SJCRH30 (cell line): ENCODE data around the gene POLE. TPM values are rescaled to one million over a fixed set of nuclear protein-coding genes. Genes with fewer than 3 reads are reported as not detected.
A peak's percentile ranks its signal among the peaks of the same experiment; 100 is the strongest.

ENCODE experiments used
- DNase-seq, 2 experiments: peaks; one replicate each; pipeline ENCODE4 v3.0.0-alpha.2; 2015 to 2020
- H3K27ac ChIP-seq: fragments of 250-450 bp; sonication (Bioruptor Pico); 2 replicates; pipeline ENCODE4 v1.5.1; 2020; ENCODE audit warnings: mild to moderate bottlenecking, moderate library complexity
- H3K27me3 ChIP-seq: fragments of 250-450 bp; sonication (Bioruptor Pico); 2 replicates; pipeline ENCODE4 v1.5.1; 2020; ENCODE audit warnings: mild to moderate bottlenecking, moderate library complexity
- H3K36me3 ChIP-seq: fragments of 250-450 bp; sonication (Bioruptor Pico); 2 replicates; pipeline ENCODE4 v1.5.1; 2020; ENCODE audit warnings: mild to moderate bottlenecking, moderate library complexity
- H3K4me1 ChIP-seq: fragments of 250-450 bp; sonication (Bioruptor Pico); 2 replicates; pipeline ENCODE4 v1.5.1; 2020; ENCODE audit warnings: mild to moderate bottlenecking, moderate library complexity
- H3K4me3 ChIP-seq: fragments of 250-450 bp; sonication (Bioruptor Pico); 2 replicates; pipeline ENCODE4 v1.5.1; 2020; ENCODE audit warnings: mild to moderate bottlenecking, moderate library complexity
- H3K9me3 ChIP-seq: fragments of 250-450 bp; sonication (Bioruptor Pico); replicated peaks from 2 replicates; pipeline ENCODE4 v1.5.1; 2020; ENCODE audit warnings: mild to moderate bottlenecking, moderate library complexity
- total RNA-seq: library from RNA; depleted of rRNA; stranded (reverse); fragments of >200 nt; shearing (Covaris generic); gene quantifications from 2 replicates; pipeline ENCODE4 v1.2.3, GENCODE V29; 2014

Gene POLE
- total RNA-seq, 1 experiment from 2014 or later, result 95.8 TPM

- Histone ChIP-seq H3K4me3 (no peak overlapping the region), H3K4me1 (no peaks in the 10 kb centered on the region), H3K27me3 (no peaks in the 10 kb centered on the region), H3K36me3 (peaks cover 61% of the 10 kb centered on the region), H3K27ac (no peak overlapping the region), H3K9me3 (no peaks in the 10 kb centered on the region)
- DNase-seq, result peak in 1 of 2 experiments; percentile 39
Observed at GRCh38 chr12:132638541-132639408, 48.4 kb downstream of the POLE start.

GRCh38 chr12:132637811-132638210 lies 49.3 kb downstream of the POLE start:
- Histone ChIP-seq H3K27ac (no peak overlapping the region), H3K36me3 (peaks cover 61% of the 10 kb centered on the region), H3K4me1 (no peaks in the 10 kb centered on the region), H3K4me3 (no peak overlapping the region), H3K27me3 (no peaks in the 10 kb centered on the region), H3K9me3 (no peaks in the 10 kb centered on the region)
- DNase-seq, result no peak

GRCh38 chr12:132635076-132635955 lies 51.8 kb downstream of the POLE start:
- Histone ChIP-seq H3K36me3 (peaks cover 75% of the 10 kb centered on the region), H3K27me3 (no peaks in the 10 kb centered on the region), H3K9me3 (no peaks in the 10 kb centered on the region), H3K4me1 (no peaks in the 10 kb centered on the region), H3K4me3 (no peak overlapping the region), H3K27ac (no peak overlapping the region)
- DNase-seq, result no peak

- H3K36me3 ChIP-seq, result peaks cover 83% of the 10 kb centered on the region
- H3K4me3 ChIP-seq, result no peak overlapping the region
- no peak overlapping the region for H3K27ac ChIP-seq
- H3K27me3 ChIP-seq, result no peaks in the 10 kb centered on the region
- no peaks in the 10 kb centered on the region for H3K4me1 ChIP-seq
- no peaks in the 10 kb centered on the region for H3K9me3 ChIP-seq
- DNase-seq, result no peak
Observed at GRCh38 chr12:132634411-132634990, 52.6 kb downstream of the POLE start.

- no peak overlapping the region for H3K4me3 ChIP-seq
- no peaks in the 10 kb centered on the region for H3K9me3 ChIP-seq
- no peaks in the 10 kb centered on the region for H3K4me1 ChIP-seq
- no peaks in the 10 kb centered on the region for H3K27me3 ChIP-seq
- H3K27ac ChIP-seq, result no peak overlapping the region
- DNase-seq, result no peak
- H3K36me3 ChIP-seq, result peaks cover 86% of the 10 kb centered on the region
Observed at GRCh38 chr12:132633901-132634300, 53.2 kb downstream of the POLE start.

- Histone ChIP-seq H3K9me3 (no peaks in the 10 kb centered on the region), H3K4me1 (no peaks in the 10 kb centered on the region), H3K27me3 (no peaks in the 10 kb centered on the region), H3K36me3 (peaks cover 88% of the 10 kb centered on the region), H3K27ac (no peak overlapping the region), H3K4me3 (no peak overlapping the region)
- no peak for DNase-seq
Observed at GRCh38 chr12:132633398-132633797, 53.7 kb downstream of the POLE start.

GRCh38 chr12:132632521-132633228 lies 54.5 kb downstream of the POLE start:
- no peak for DNase-seq

GRCh38 chr12:132631666-132632065 lies 55.5 kb downstream of the POLE start:
- Histone ChIP-seq H3K4me3 (no peak overlapping the region), H3K27ac (no peak overlapping the region), H3K36me3 (peaks cover 83% of the 10 kb centered on the region), H3K4me1 (no peaks in the 10 kb centered on the region), H3K9me3 (no peaks in the 10 kb centered on the region), H3K27me3 (no peaks in the 10 kb centered on the region)
- DNase-seq, result no peak

More at GRCh38 chr12:132632521-132633228, 54.5 kb downstream of the POLE start:
- H3K36me3 ChIP-seq, result peaks cover 85% of the 10 kb centered on the region
- H3K4me1 ChIP-seq, result no peaks in the 10 kb centered on the region
- no peak overlapping the region for H3K4me3 ChIP-seq
- no peak overlapping the region for H3K27ac ChIP-seq
- H3K9me3 ChIP-seq, result no peaks in the 10 kb centered on the region
- no peaks in the 10 kb centered on the region for H3K27me3 ChIP-seq

GRCh38 chr12:132630672-132631071 lies 56.5 kb downstream of the POLE start:
- Histone ChIP-seq H3K27me3 (no peaks in the 10 kb centered on the region), H3K36me3 (peaks cover 86% of the 10 kb centered on the region), H3K9me3 (no peaks in the 10 kb centered on the region), H3K4me1 (no peaks in the 10 kb centered on the region), H3K4me3 (no peak overlapping the region), H3K27ac (no peak overlapping the region)
- no peak for DNase-seq

GRCh38 chr12:132629330-132629729 lies 57.8 kb downstream of the POLE start:
- H3K27me3 ChIP-seq, result no peaks in the 10 kb centered on the region
- H3K4me1 ChIP-seq, result no peaks in the 10 kb centered on the region
- DNase-seq, result no peak
- H3K4me3 ChIP-seq, result no peak overlapping the region
- H3K27ac ChIP-seq, result no peak overlapping the region
- H3K9me3 ChIP-seq, result no peaks in the 10 kb centered on the region
- H3K36me3 ChIP-seq, result peaks cover 86% of the 10 kb centered on the region

GRCh38 chr12:132625731-132626430 lies 61.3 kb downstream of the POLE start:
- H3K27ac ChIP-seq, result no peak overlapping the region
- H3K27me3 ChIP-seq, result no peaks in the 10 kb centered on the region
- no peaks in the 10 kb centered on the region for H3K4me1 ChIP-seq
- no peak for DNase-seq
- H3K9me3 ChIP-seq, result no peaks in the 10 kb centered on the region
- H3K36me3 ChIP-seq, result peaks cover 66% of the 10 kb centered on the region
- no peak overlapping the region for H3K4me3 ChIP-seq

- H3K4me3 ChIP-seq, result no peak overlapping the region
- no peaks in the 10 kb centered on the region for H3K9me3 ChIP-seq
- no peak overlapping the region for H3K27ac ChIP-seq
- no peaks in the 10 kb centered on the region for H3K4me1 ChIP-seq
- no peaks in the 10 kb centered on the region for H3K27me3 ChIP-seq
- H3K36me3 ChIP-seq, result peaks cover 58% of the 10 kb centered on the region
- DNase-seq, result no peak
Observed at GRCh38 chr12:132624910-132625630, 62.1 kb downstream of the POLE start.

- Histone ChIP-seq H3K4me1 (no peaks in the 10 kb centered on the region), H3K27me3 (no peaks in the 10 kb centered on the region), H3K9me3 (no peaks in the 10 kb centered on the region), H3K36me3 (peaks cover 51% of the 10 kb centered on the region), H3K27ac (no peak overlapping the region), H3K4me3 (no peak overlapping the region)
- DNase-seq, result no peak
Observed at GRCh38 chr12:132624186-132624855, 62.8 kb downstream of the POLE start.
